ENCODE measurements around the gene CENPS. TPM values are rescaled to one million over a fixed set of nuclear protein-coding genes. Genes with fewer than 3 reads are reported as not detected.

CENPS gene
- total and polyA plus RNA-seq, 2 of the 13 experiments (the other 11 are each of a cell fraction or from before 2014, with no cell fraction given): 3.3 to 22.0 TPM

DNA sequence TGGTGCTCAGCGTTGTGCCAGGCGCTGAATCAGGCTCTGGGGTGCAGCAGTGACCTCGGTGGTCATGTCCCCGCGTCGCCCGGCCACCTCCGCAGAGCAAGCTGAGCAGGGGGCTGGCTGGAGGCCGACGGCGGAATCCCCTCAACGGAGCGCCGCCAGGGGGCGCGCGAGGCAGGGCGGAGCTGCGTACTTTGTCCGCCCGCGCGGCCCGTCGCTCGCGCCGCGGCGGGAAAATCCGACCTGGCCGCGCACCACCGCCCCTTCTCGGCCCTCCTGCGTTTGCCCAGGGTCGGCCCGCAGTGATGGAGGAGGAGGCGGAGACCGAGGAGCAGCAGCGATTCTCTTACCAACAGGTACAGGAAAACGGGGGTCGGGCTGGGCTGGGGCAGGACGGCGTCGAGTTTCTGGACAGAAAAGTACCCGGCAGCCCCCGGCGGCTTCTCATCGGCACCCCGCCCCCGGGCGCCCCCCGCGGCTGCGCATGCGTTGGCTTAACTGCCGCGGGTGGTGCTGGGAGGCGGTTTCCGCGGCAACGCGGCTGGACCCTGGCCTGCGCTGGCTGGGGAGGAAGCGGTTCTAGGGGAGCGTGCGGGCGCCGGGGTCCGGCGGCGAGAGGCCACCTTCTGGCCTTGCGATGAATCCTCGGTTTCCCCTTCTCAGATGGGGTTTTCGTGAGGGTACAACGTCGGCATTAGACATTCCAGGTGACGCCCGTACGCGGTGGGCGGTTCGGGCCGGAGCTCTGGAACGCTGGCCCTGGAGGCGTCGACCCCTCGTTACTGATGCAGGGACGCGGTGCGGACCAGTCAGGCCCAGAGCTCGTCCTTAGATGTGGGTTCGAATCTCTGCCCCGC, at the start of gene CENPS (continued):
- TF ChIP-seq, protein P1, sequence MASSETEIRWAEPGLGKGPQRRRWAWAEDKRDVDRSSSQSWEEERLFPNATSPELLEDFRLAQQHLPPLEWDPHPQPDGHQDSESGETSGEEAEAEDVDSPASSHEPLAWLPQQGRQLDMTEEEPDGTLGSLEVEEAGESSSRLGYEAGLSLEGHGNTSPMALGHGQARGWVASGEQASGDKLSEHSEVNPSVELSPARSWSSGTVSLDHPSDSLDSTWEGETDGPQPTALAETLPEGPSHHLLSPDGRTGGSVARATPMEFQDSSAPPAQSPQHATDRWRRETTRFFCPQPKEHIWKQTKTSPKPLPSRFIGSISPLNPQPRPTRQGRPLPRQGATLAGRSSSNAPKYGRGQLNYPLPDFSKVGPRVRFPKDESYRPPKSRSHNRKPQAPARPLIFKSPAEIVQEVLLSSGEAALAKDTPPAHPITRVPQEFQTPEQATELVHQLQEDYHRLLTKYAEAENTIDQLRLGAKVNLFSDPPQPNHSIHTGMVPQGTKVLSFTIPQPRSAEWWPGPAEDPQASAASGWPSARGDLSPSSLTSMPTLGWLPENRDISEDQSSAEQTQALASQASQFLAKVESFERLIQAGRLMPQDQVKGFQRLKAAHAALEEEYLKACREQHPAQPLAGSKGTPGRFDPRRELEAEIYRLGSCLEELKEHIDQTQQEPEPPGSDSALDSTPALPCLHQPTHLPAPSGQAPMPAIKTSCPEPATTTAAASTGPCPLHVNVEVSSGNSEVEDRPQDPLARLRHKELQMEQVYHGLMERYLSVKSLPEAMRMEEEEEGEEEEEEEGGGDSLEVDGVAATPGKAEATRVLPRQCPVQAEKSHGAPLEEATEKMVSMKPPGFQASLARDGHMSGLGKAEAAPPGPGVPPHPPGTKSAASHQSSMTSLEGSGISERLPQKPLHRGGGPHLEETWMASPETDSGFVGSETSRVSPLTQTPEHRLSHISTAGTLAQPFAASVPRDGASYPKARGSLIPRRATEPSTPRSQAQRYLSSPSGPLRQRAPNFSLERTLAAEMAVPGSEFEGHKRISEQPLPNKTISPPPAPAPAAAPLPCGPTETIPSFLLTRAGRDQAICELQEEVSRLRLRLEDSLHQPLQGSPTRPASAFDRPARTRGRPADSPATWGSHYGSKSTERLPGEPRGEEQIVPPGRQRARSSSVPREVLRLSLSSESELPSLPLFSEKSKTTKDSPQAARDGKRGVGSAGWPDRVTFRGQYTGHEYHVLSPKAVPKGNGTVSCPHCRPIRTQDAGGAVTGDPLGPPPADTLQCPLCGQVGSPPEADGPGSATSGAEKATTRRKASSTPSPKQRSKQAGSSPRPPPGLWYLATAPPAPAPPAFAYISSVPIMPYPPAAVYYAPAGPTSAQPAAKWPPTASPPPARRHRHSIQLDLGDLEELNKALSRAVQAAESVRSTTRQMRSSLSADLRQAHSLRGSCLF (CRISPR knock-in tag; IDR thresholded peaks at IDR 0.05; ENCODE audit: borderline replicate concordance): no peak
- TF ChIP-seq KLF6 (CRISPR knock-in tag; IDR thresholded peaks at IDR 0.05): 0 out of 2 replicates have a peak, but pooled peaks have one; percentile 57
- TF ChIP-seq, protein P2, sequence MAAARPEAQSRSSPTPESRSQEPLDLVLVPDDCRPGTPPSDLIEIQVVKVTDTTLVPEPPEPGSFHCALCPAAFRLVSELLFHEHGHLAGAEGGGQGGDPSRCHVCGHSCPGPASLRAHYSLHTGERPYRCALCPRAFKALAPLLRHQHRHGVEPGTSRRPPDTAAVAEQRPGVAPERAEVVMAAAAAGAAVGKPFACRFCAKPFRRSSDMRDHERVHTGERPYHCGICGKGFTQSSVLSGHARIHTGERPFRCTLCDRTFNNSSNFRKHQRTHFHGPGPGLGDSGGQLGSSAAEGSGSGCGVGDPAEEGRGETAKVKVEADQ (CRISPR knock-in tag; IDR thresholded peaks at IDR 0.05; ENCODE audit: borderline replicate concordance): peak; percentile 96
- no peak for TF ChIP-seq ZNF644 (CRISPR knock-in tag; IDR thresholded peaks at IDR 0.05; ENCODE audit: low read depth)
- peak; percentile 67 for TF ChIP-seq STAG1 (CRISPR knock-in tag; IDR thresholded peaks at IDR 0.05)
- TF ChIP-seq ZSCAN12 (CRISPR knock-in tag; IDR thresholded peaks at IDR 0.05): no peak; the same call in 1 of the 2 replicates
- peak; percentile 71 for TF ChIP-seq ISL2 (CRISPR knock-in tag; IDR thresholded peaks at IDR 0.05)
- TF ChIP-seq ZNF572 (CRISPR knock-in tag; IDR thresholded peaks at IDR 0.05): no peak
- TF ChIP-seq HHEX (CRISPR knock-in tag; IDR thresholded peaks at IDR 0.05): no peak
- TF ChIP-seq MEIS1 (CRISPR knock-in tag; IDR thresholded peaks at IDR 0.05; ENCODE audit: borderline replicate concordance): no peak
- TF ChIP-seq, protein P3, sequence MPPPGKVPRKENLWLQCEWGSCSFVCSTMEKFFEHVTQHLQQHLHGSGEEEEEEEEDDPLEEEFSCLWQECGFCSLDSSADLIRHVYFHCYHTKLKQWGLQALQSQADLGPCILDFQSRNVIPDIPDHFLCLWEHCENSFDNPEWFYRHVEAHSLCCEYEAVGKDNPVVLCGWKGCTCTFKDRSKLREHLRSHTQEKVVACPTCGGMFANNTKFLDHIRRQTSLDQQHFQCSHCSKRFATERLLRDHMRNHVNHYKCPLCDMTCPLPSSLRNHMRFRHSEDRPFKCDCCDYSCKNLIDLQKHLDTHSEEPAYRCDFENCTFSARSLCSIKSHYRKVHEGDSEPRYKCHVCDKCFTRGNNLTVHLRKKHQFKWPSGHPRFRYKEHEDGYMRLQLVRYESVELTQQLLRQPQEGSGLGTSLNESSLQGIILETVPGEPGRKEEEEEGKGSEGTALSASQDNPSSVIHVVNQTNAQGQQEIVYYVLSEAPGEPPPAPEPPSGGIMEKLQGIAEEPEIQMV (CRISPR knock-in tag; IDR thresholded peaks at IDR 0.05; ENCODE audit: low read depth): peak; percentile 82
- no peak for TF ChIP-seq ZNF20 (CRISPR knock-in tag; IDR thresholded peaks at IDR 0.05)
- peak; percentile 27; the same call in 1 of the 2 replicates for TF ChIP-seq MIXL1 (CRISPR knock-in tag; IDR thresholded peaks at IDR 0.05)
- TF ChIP-seq SOX13 (IDR thresholded peaks at IDR 0.05): no peak
- TF ChIP-seq SOX13 (CRISPR knock-in tag; conservative IDR thresholded peaks at IDR 0.05 in 1 of 2, IDR thresholded peaks at IDR 0.05 in 1 of 2): peak in 1 of 2 experiments; percentile 36; a peak in 1 of 4 replicates
- TF ChIP-seq, protein P4, sequence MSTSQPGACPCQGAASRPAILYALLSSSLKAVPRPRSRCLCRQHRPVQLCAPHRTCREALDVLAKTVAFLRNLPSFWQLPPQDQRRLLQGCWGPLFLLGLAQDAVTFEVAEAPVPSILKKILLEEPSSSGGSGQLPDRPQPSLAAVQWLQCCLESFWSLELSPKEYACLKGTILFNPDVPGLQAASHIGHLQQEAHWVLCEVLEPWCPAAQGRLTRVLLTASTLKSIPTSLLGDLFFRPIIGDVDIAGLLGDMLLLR (CRISPR knock-in tag; IDR thresholded peaks at IDR 0.05): peak; percentile 70; the same call in 1 of the 2 replicates
- TF ChIP-seq, protein P5, sequence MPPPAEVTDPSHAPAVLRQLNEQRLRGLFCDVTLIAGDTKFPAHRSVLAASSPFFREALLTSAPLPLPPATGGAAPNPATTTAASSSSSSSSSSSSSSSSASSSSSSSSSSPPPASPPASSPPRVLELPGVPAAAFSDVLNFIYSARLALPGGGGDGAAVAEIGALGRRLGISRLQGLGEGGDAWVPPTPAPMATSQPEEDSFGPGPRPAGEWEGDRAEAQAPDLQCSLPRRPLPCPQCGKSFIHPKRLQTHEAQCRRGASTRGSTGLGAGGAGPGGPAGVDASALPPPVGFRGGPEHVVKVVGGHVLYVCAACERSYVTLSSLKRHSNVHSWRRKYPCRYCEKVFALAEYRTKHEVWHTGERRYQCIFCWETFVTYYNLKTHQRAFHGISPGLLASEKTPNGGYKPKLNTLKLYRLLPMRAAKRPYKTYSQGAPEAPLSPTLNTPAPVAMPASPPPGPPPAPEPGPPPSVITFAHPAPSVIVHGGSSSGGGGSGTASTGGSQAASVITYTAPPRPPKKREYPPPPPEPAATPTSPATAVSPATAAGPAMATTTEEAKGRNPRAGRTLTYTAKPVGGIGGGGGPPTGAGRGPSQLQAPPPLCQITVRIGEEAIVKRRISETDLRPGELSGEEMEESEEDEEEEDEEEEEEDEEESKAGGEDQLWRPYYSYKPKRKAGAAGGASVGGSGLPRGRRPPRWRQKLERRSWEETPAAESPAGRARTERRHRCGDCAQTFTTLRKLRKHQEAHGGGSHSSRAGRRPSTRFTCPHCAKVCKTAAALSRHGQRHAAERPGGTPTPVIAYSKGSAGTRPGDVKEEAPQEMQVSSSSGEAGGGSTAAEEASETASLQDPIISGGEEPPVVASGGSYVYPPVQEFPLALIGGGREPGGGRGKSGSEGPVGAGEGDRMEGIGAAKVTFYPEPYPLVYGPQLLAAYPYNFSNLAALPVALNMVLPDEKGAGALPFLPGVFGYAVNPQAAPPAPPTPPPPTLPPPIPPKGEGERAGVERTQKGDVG (CRISPR knock-in tag; IDR thresholded peaks at IDR 0.05; ENCODE audit: borderline replicate concordance): peak; percentile 32
- peak; percentile 27; the same call in 1 of the 2 replicates for TF ChIP-seq RXRB (CRISPR knock-in tag; IDR thresholded peaks at IDR 0.05; ENCODE audit: borderline replicate concordance)
